A673 (cell line): ENCODE data around the gene RXRA. TPM values are rescaled to one million over a fixed set of nuclear protein-coding genes. Genes with fewer than 3 reads are reported as not detected.

Source experiments
- BruUV-seq: library from RNA; stranded (reverse); fragments of 400-500 nt; replicated peaks from 2 replicates; lab custom pipeline; 2021; lab: Mats Ljungman, UMichigan
- CTCF ChIA-PET: fragments of 300-600 bp; sonication (Branson Sonifier 250); formaldehyde crosslinking; loops from one replicate; lab custom pipeline; 2022; ENCODE audit warnings: antibody characterized with exemption; lab: Charles Lee
- POLR2A ChIA-PET: fragments of 300-600 bp; sonication (Branson Sonifier 250); formaldehyde crosslinking; loops from one replicate; lab custom pipeline; 2022; ENCODE audit warnings: antibody characterized with exemption; ENCODE audit not compliant: low non-redundant PET; lab: Charles Lee
- DNase-seq: peaks from one replicate; pipeline ENCODE4 v3.0.0-alpha.2; 2015; ENCODE audit warnings: low spot score
- H3K27ac ChIP-seq: fragments of 200-600 bp; sonication (generic); 2 replicates; pipeline ENCODE4 v1.5.1; 2016; ENCODE audit warnings: mixed run types, low read depth, mild to moderate bottlenecking, mixed read lengths, antibody characterized with exemption, low read length; ENCODE audit not compliant: poor library complexity, severe bottlenecking
- H3K27me3 ChIP-seq: fragments of 200-600 bp; sonication (generic); replicated peaks from 2 replicates; pipeline ENCODE4 v1.6.1; 2017; ENCODE audit warnings: mixed run types, low read depth, mild to moderate bottlenecking, mixed read lengths, antibody characterized with exemption, low read length; ENCODE audit not compliant: insufficient read depth, poor library complexity
- H3K36me3 ChIP-seq: fragments of 200-600 bp; sonication (generic); 2 replicates; pipeline ENCODE4 v1.6.1; 2016; ENCODE audit warnings: mixed run types, mild to moderate bottlenecking, mixed read lengths, antibody characterized with exemption, low read length; ENCODE audit not compliant: insufficient read depth, poor library complexity, severe bottlenecking
- H3K4me1 ChIP-seq: fragments of 200-600 bp; sonication (generic); 2 replicates; pipeline ENCODE4 v1.6.1; 2017; ENCODE audit warnings: mixed run types, mild to moderate bottlenecking, mixed read lengths, antibody characterized with exemption, low read length; ENCODE audit not compliant: insufficient read depth, poor library complexity, severe bottlenecking
- H3K4me3 ChIP-seq: fragments of 200-600 bp; sonication (generic); 2 replicates; pipeline ENCODE4 v1.5.1; 2016; ENCODE audit warnings: low read depth, mixed run types, mild to moderate bottlenecking, mixed read lengths, low read length; ENCODE audit not compliant: poor library complexity, severe bottlenecking
- H3K9me3 ChIP-seq: fragments of 200-600 bp; sonication (generic); 2 replicates; pipeline ENCODE4 v1.6.1; 2016; ENCODE audit warnings: mixed run types, low read depth, mild to moderate bottlenecking, mixed read lengths, antibody characterized with exemption, low read length; ENCODE audit not compliant: poor library complexity, severe bottlenecking
- EZH2 ChIP-seq: fragments of 200-600 bp; sonication (generic); IDR thresholded peaks from 2 replicates; pipeline ENCODE4 v1.6.1; 2017; ENCODE audit warnings: borderline replicate concordance, low read depth, mild to moderate bottlenecking, mixed read lengths, antibody characterized with exemption, low read length; ENCODE audit not compliant: poor library complexity, severe bottlenecking
- intact Hi-C: fragments of 100-400 bp; cut with micrococcal nuclease; formaldehyde crosslinking; loops from one replicate; pipeline ENCODE4 v1.10.0; 2022; ENCODE audit not compliant: unreplicated experiment
- total RNA-seq: library from RNA; stranded (reverse); gene quantifications from 2 replicates; pipeline ENCODE4 v1.2.3, GENCODE V29; 2021
- TF ChIP-seq, protein P1 (sequence below): fragments of 300-800, 200-600 bp; sonication (generic); conservative IDR thresholded peaks from 2 replicates; pipeline ENCODE4 v1.5.1; 2017; ENCODE audit warnings: low read depth, mild to moderate bottlenecking, antibody characterized with exemption, low read length, moderate library complexity, mixed read lengths

The RXRA gene
- total RNA-seq, 1 experiment from 2014 or later, result 54.1 TPM

GRCh38 chr9:134372581-134373267, 46.5 kb downstream of the RXRA start:
- POLR2A ChIA-PET, result no interaction called here
- no TSS peak for BruUV-seq
- Histone ChIP-seq H3K36me3 (no peaks in the 10 kb centered on the region), H3K27ac (peak overlapping the region; percentile 47), H3K27me3 (no peaks in the 10 kb centered on the region), H3K9me3 (no peaks in the 10 kb centered on the region), H3K4me1 (peaks cover 56% of the 10 kb centered on the region), H3K4me3 (no peak overlapping the region)
- TF ChIP-seq EZH2, result no peak
- TF ChIP-seq, protein P1, sequence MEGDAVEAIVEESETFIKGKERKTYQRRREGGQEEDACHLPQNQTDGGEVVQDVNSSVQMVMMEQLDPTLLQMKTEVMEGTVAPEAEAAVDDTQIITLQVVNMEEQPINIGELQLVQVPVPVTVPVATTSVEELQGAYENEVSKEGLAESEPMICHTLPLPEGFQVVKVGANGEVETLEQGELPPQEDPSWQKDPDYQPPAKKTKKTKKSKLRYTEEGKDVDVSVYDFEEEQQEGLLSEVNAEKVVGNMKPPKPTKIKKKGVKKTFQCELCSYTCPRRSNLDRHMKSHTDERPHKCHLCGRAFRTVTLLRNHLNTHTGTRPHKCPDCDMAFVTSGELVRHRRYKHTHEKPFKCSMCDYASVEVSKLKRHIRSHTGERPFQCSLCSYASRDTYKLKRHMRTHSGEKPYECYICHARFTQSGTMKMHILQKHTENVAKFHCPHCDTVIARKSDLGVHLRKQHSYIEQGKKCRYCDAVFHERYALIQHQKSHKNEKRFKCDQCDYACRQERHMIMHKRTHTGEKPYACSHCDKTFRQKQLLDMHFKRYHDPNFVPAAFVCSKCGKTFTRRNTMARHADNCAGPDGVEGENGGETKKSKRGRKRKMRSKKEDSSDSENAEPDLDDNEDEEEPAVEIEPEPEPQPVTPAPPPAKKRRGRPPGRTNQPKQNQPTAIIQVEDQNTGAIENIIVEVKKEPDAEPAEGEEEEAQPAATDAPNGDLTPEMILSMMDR, result no peak
- CTCF ChIA-PET, result interaction anchor here (0.5 kb wide), 1 partner anchor 55 kb away, joined by 3 read pairs; no protein-coding TSS in a partner anchor
- DNase-seq, result no peak
- intact Hi-C loops, result no loop called here

- Histone ChIP-seq H3K4me1 (peaks cover 56% of the 10 kb centered on the region), H3K36me3 (no peaks in the 10 kb centered on the region), H3K27me3 (no peaks in the 10 kb centered on the region), H3K27ac (no peak overlapping the region), H3K9me3 (no peaks in the 10 kb centered on the region), H3K4me3 (no peak overlapping the region)
- intact Hi-C loops, result no loop called here
- BruUV-seq, result no TSS peak
- ChIA-PET POLR2A (no interaction called here), CTCF (interaction anchor here (0.5 kb wide), 1 partner anchor 56 kb away, joined by 3 read pairs; no protein-coding TSS in a partner anchor)
- TF ChIP-seq, protein P1, result no peak
- no peak for TF ChIP-seq EZH2
- no peak for DNase-seq
Measured at GRCh38 chr9:134373269-134373668, 47.0 kb downstream of the RXRA start.

- H3K27ac ChIP-seq, result no peak overlapping the region
- no peaks in the 10 kb centered on the region for H3K27me3 ChIP-seq
- peaks cover 58% of the 10 kb centered on the region for H3K4me1 ChIP-seq
- H3K4me3 ChIP-seq, result no peak overlapping the region
- ChIA-PET CTCF (no interaction called here), POLR2A (no interaction called here)
- no TSS peak for BruUV-seq
- no peak for DNase-seq
- H3K36me3 ChIP-seq, result no peaks in the 10 kb centered on the region
- intact Hi-C loops, result no loop called here
- no peak for TF ChIP-seq EZH2
- TF ChIP-seq, protein P1, result no peak
- no peaks in the 10 kb centered on the region for H3K9me3 ChIP-seq
Measured at GRCh38 chr9:134373953-134374300, 47.7 kb downstream of the RXRA start.
